Neutrophil (primary cell): ENCODE data around the gene CDK12.

Source experiments
- H3K27ac ChIP-seq: fragments of 200-600 bp; sonication (generic); 2 replicates; pipeline ENCODE4 v1.5.1; 2016; ENCODE audit warnings: mild to moderate bottlenecking, moderate library complexity
- H3K27me3 ChIP-seq: fragments of 200-600 bp; sonication (generic); 2 replicates; pipeline ENCODE4 v1.6.0; 2016; ENCODE audit warnings: mild to moderate bottlenecking
- H3K36me3 ChIP-seq: fragments of 200-600 bp; sonication (generic); 2 replicates; pipeline ENCODE4 v1.5.1; 2017
- H3K4me1 ChIP-seq, 2 experiments: fragments of 200-600 bp in 1 of 2; sonication (generic) in 1 of 2; 1 replicate in 1 of 2; 2 replicates in 1 of 2; pipeline versions ENCODE4 v1.5.1 to v1.6.1; 2013 to 2016; ENCODE audit warnings: low read depth in 1 of 2, low read length in 1 of 2, mild to moderate bottlenecking in 1 of 2, moderate library complexity in 1 of 2; ENCODE audit not compliant: control insufficient read depth in 1 of 2, insufficient read depth in 1 of 2
- H3K4me3 ChIP-seq, 2 experiments: fragments of 200-600 bp in 1 of 2; sonication (generic) in 1 of 2; 1 replicate in 1 of 2; 2 replicates in 1 of 2; pipeline ENCODE4 v1.5.1; 2013 to 2016; ENCODE audit warnings: low read depth in 1 of 2, low read length in 1 of 2, mild to moderate bottlenecking in 1 of 2, moderate library complexity in 1 of 2
- H3K9me3 ChIP-seq: fragments of 200-600 bp; sonication (generic); 2 replicates; pipeline ENCODE4 v1.5.1; 2016
- TF ChIP-seq, protein P1 (sequence below): fragments of 200-600 bp; sonication (generic); IDR thresholded peaks from 2 replicates; pipeline ENCODE4 v1.5.1; 2016; ENCODE audit warnings: antibody characterized with exemption

The CDK12 gene

DNA sequence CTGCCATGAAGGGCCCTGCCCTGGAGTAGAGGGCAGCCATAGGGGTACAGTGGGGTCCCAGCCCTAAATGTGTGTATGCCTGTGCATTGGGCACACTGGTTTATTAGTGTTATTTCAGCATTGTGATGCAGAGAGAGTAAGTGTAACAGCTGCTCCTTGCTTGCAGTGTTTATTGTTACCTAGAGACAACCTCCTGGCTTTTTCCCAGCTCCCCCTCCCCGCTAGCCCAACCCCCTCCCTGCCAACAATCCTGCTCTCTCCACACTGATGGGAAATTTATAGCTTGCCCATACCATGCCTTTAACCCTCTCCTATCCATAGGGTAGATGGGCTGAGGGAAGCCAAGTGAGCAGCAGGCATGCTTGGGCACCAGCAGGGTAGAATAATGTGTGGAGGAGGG lies 95.1 kb downstream of the CDK12 start:
- Histone ChIP-seq H3K4me3 (no peak overlapping the region), H3K27ac (no peak overlapping the region), H3K9me3 (no peaks in the 10 kb centered on the region), H3K36me3 (peaks cover 97% of the 10 kb centered on the region), H3K4me1 (no peaks in the 10 kb centered on the region), H3K27me3 (no peaks in the 10 kb centered on the region)
- TF ChIP-seq, protein P1, sequence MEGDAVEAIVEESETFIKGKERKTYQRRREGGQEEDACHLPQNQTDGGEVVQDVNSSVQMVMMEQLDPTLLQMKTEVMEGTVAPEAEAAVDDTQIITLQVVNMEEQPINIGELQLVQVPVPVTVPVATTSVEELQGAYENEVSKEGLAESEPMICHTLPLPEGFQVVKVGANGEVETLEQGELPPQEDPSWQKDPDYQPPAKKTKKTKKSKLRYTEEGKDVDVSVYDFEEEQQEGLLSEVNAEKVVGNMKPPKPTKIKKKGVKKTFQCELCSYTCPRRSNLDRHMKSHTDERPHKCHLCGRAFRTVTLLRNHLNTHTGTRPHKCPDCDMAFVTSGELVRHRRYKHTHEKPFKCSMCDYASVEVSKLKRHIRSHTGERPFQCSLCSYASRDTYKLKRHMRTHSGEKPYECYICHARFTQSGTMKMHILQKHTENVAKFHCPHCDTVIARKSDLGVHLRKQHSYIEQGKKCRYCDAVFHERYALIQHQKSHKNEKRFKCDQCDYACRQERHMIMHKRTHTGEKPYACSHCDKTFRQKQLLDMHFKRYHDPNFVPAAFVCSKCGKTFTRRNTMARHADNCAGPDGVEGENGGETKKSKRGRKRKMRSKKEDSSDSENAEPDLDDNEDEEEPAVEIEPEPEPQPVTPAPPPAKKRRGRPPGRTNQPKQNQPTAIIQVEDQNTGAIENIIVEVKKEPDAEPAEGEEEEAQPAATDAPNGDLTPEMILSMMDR: no peak

DNA sequence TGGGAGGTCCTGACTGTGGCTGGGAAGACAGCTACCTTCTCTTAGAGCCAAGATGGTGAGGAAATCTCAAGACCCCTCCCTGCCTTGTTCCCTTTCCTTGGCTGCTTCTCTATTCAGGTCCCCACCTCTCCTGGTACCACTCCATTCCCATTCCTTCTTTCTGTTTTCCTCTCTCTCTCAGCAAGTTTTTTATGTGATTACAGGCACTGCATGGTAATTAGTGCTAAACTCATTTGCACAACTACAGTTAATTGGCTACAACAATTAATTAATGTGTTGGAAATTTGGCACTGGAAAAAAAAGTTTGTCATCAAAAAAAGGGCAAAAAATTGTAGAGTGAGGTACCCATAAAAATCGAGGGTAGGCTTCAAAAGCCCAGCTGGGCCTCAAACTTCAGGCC lies 101.1 kb downstream of the CDK12 start:
- peaks cover 95% of the 10 kb centered on the region for H3K36me3 ChIP-seq
- TF ChIP-seq, protein P1: no peak
- no peaks in the 10 kb centered on the region for H3K9me3 ChIP-seq

DNA sequence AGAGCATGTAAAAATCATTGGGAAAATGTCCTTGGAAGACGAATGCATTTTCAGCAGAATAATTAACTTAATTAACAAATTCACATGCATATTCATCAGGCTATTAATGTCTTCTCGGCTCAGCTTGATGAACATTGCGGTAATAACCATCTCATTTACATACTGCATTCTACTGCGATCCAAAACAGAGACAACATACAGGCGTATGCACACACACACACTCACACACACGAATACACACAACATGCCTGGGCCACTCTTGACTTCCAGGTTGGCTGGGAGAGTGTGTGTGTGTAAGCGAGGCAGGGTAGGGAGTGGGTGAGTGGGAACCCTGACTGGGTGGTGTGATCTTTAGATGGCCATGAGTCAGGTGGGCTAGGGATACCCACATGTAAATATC lies 101.7 kb downstream of the CDK12 start:
- H3K4me1 ChIP-seq: no peaks in the 10 kb centered on the region
- peaks cover 95% of the 10 kb centered on the region for H3K36me3 ChIP-seq
- H3K27me3 ChIP-seq: no peaks in the 10 kb centered on the region
- TF ChIP-seq, protein P1: no peak
- H3K27ac ChIP-seq: no peak overlapping the region
- no peak overlapping the region for H3K4me3 ChIP-seq
- H3K9me3 ChIP-seq: no peaks in the 10 kb centered on the region

More for the DNA sequence above, 101.1 kb downstream of the CDK12 start:
- no peak overlapping the region for H3K4me3 ChIP-seq
- no peak overlapping the region for H3K27ac ChIP-seq
- H3K4me1 ChIP-seq: no peaks in the 10 kb centered on the region
- no peaks in the 10 kb centered on the region for H3K27me3 ChIP-seq

GRCh38 chr17:39563476-39563875 lies 102.2 kb downstream of the CDK12 start:
- H3K36me3 ChIP-seq: peaks cover 95% of the 10 kb centered on the region
- TF ChIP-seq, protein P1: no peak
- no peaks in the 10 kb centered on the region for H3K9me3 ChIP-seq
- H3K27me3 ChIP-seq: no peaks in the 10 kb centered on the region
- no peaks in the 10 kb centered on the region for H3K4me1 ChIP-seq
- H3K27ac ChIP-seq: no peak overlapping the region
- H3K4me3 ChIP-seq: no peak overlapping the region

GRCh38 chr17:39564211-39564848 lies 103.0 kb downstream of the CDK12 start:
- Histone ChIP-seq H3K4me1 (peaks cover 0 to 3% of the 10 kb centered on the region in 2 experiments), H3K4me3 (no peak overlapping the region), H3K27me3 (no peaks in the 10 kb centered on the region), H3K27ac (no peak overlapping the region), H3K9me3 (no peaks in the 10 kb centered on the region), H3K36me3 (peaks cover 95% of the 10 kb centered on the region)
- TF ChIP-seq, protein P1: no peak
